SK-N-SH (cell line): ENCODE measurements around the gene SOX18. TPM values are rescaled to one million over a fixed set of nuclear protein-coding genes. Genes with fewer than 3 reads are reported as not detected.

Experiments used
- CTCF ChIA-PET: fragments of 300-600, 350-600 bp; formaldehyde crosslinking; extraction: SDS; loops from one replicate; lab custom pipeline; 2021; lab: Yijun Ruan, JAX
- POLR2A ChIA-PET: fragments of 350-600 bp; sonication (Branson Sonifier 250); formaldehyde crosslinking; extraction: SDS; loops from one replicate; lab custom pipeline; 2020; ENCODE audit warnings: antibody characterized with exemption, inconsistent platforms; lab: Yijun Ruan, JAX
- DNase-seq: peaks from one replicate; pipeline ENCODE4 v3.0.0; 2012
- H2AFZ ChIP-seq: fragments of 200-600 bp; sonication (generic); 2 replicates; pipeline ENCODE4 v1.8.1; 2016; ENCODE audit warnings: antibody characterized with exemption, mild to moderate bottlenecking, low read depth
- H3F3A ChIP-seq: fragments of 200-600 bp; sonication (generic); replicated peaks from 2 replicates; pipeline ENCODE3; 2016; ENCODE audit warnings: antibody characterized with exemption, mild to moderate bottlenecking; ENCODE audit not compliant: insufficient read depth
- H3K27ac ChIP-seq, 2 experiments: fragments of 200-500 bp in 1 of 2; fragments of 200-600 bp in 1 of 2; sonication (Bioruptor generic) in 1 of 2; sonication (generic), shearing (Covaris generic) in 1 of 2; 2 replicates each; pipeline versions ENCODE4 v1.5.1 to v1.6.1; 2014 to 2016; ENCODE audit warnings: low read depth in 2 of 2, inconsistent platforms in 1 of 2, low read length in 1 of 2, mild to moderate bottlenecking in 1 of 2, mixed read lengths in 1 of 2
- H3K27me3 ChIP-seq: fragments of 200-600 bp; sonication (generic), shearing (Covaris generic); 2 replicates; pipeline ENCODE4 v1.6.1; 2016; ENCODE audit warnings: mixed run types; ENCODE audit not compliant: insufficient read depth
- H3K36me3 ChIP-seq, 2 experiments: fragments of 200-500 bp in 1 of 2; fragments of 200-600 bp in 1 of 2; sonication (Bioruptor generic) in 1 of 2; sonication (generic) in 1 of 2; replicated peaks in 1 of 2; 2 replicates each; pipeline versions ENCODE3 to v1.5.1; 2014 to 2016; ENCODE audit warnings: low read length in 1 of 2, mild to moderate bottlenecking in 1 of 2; ENCODE audit not compliant: insufficient read depth in 2 of 2, control insufficient read depth in 1 of 2
- H3K4me1 ChIP-seq, 2 experiments: fragments of 200-500 bp in 1 of 2; fragments of 200-600 bp in 1 of 2; sonication (Bioruptor generic) in 1 of 2; sonication (generic), shearing (Covaris generic) in 1 of 2; 2 replicates each; pipeline versions ENCODE4 v1.5.1 to v1.6.1; 2014 to 2016; ENCODE audit warnings: low read depth in 1 of 2, low read length in 1 of 2, mixed run types in 1 of 2; ENCODE audit not compliant: insufficient read depth in 2 of 2, control insufficient read depth in 1 of 2
- H3K4me2 ChIP-seq: fragments of 200-600 bp; sonication (generic), shearing (Covaris generic); 2 replicates; pipeline ENCODE4 v1.6.1; 2017; ENCODE audit warnings: mixed run types
- H3K4me3 ChIP-seq, 2 experiments: fragments of 200-500 bp in 1 of 2; fragments of 200-600 bp in 1 of 2; sonication (Bioruptor generic) in 1 of 2; sonication (generic), shearing (Covaris generic) in 1 of 2; 2 replicates each; pipeline versions ENCODE4 v1.5.1 to v1.8.1; 2014 to 2016; ENCODE audit warnings: low read depth in 2 of 2, inconsistent platforms in 1 of 2, low read length in 1 of 2, mild to moderate bottlenecking in 1 of 2, mixed read lengths in 1 of 2, moderate library complexity in 1 of 2
- H3K79me2 ChIP-seq: fragments of 200-600 bp; sonication (generic); 2 replicates; pipeline ENCODE4 v1.8.1; 2017; ENCODE audit warnings: mild to moderate bottlenecking; ENCODE audit not compliant: insufficient read depth
- H3K9ac ChIP-seq: fragments of 200-600 bp; sonication (generic); 2 replicates; pipeline ENCODE4 v1.6.1; 2017; ENCODE audit warnings: mixed run types
- H3K9me2 ChIP-seq: fragments of 200-600 bp; sonication (generic); 2 replicates; pipeline ENCODE4 v1.6.1; 2017; ENCODE audit warnings: mixed run types
- H3K9me3 ChIP-seq: fragments of 200-600 bp; sonication (generic); 2 replicates; pipeline ENCODE4 v1.6.1; 2017; ENCODE audit warnings: mixed run types, mild to moderate bottlenecking, moderate library complexity
- H4K20me1 ChIP-seq: fragments of 200-600 bp; sonication (generic); 2 replicates; pipeline ENCODE4 v1.6.1; 2017; ENCODE audit warnings: mild to moderate bottlenecking, mixed run types; ENCODE audit not compliant: insufficient read depth
- CHD2 ChIP-seq: fragments of 150-350 bp; IDR thresholded peaks from 2 replicates; pipeline ENCODE4 v1.6.1; 2018; ENCODE audit warnings: low read length; ENCODE audit not compliant: partially characterized antibody
- ELF1 ChIP-seq: IDR thresholded peaks from 2 replicates; pipeline ENCODE4 v1.4.0; 2012
- FOXJ3 ChIP-seq: sonication (generic); formaldehyde crosslinking; IDR thresholded peaks from 2 replicates; pipeline ENCODE4 v1.5.1; 2020; ENCODE audit warnings: mild to moderate bottlenecking, missing genetic modification reagents
- GATA2 ChIP-seq: sonication (generic); formaldehyde crosslinking; IDR thresholded peaks from 2 replicates; pipeline ENCODE4 v1.5.0; 2020; ENCODE audit warnings: mild to moderate bottlenecking, missing genetic modification reagents
- MXI1 ChIP-seq: IDR thresholded peaks from 2 replicates; pipeline ENCODE4 v1.6.1; 2012; ENCODE audit warnings: mild to moderate bottlenecking, low read depth, low read length, improper control_type of control experiment
- NRF1 ChIP-seq: IDR thresholded peaks from 2 replicates; pipeline ENCODE4 v1.6.1; 2012; ENCODE audit warnings: low read depth, mild to moderate bottlenecking, low read length
- POLR2AphosphoS5 ChIP-seq: IDR thresholded peaks from 2 replicates; pipeline ENCODE4 v1.6.1; 2012; ENCODE audit warnings: low read depth, low read length
- RCOR1 ChIP-seq: fragments of 150-350 bp; IDR thresholded peaks from 2 replicates; pipeline ENCODE4 v1.6.1; 2017; ENCODE audit warnings: antibody characterized with exemption, low read length
- RFX5 ChIP-seq: IDR thresholded peaks from 2 replicates; pipeline ENCODE4 v1.6.1; 2012; ENCODE audit warnings: mild to moderate bottlenecking, improper control_type of control experiment, low read length
- SMC3 ChIP-seq: IDR thresholded peaks from 2 replicates; pipeline ENCODE4 v1.6.1; 2012; ENCODE audit warnings: low read depth, low read length, improper control_type of control experiment
- TEAD4 ChIP-seq: IDR thresholded peaks from 2 replicates; pipeline ENCODE4 v1.4.0; 2012; ENCODE audit warnings: mild to moderate bottlenecking, borderline replicate concordance; ENCODE audit not compliant: insufficient read depth
- whole genome bisulfite sequencing: methylation state at CpG from one replicate; pipeline ENCODE4 v1.1.6; 2017; ENCODE audit warnings: low lambda C conversion rate; 5-methylcytosine and 5-hydroxymethylcytosine counted together
- polyA plus RNA-seq, 3 experiments: library from polyadenylated mRNA; depleted of rRNA; stranded (reverse); fragments of >200 nt; gene quantifications; 2 replicates each; pipeline ENCODE4 v1.2.3, GENCODE V29; 2012
- TF ChIP-seq, protein P1 (sequence below): fragments of 200-600 bp; sonication (generic); IDR thresholded peaks from 2 replicates; pipeline ENCODE4 v1.6.1; 2017; ENCODE audit warnings: antibody characterized with exemption, mild to moderate bottlenecking, moderate library complexity

Gene SOX18
- polyA plus RNA-seq, 1 of the 3 experiments (the other 2 are of a cell fraction): not detected

DNA sequence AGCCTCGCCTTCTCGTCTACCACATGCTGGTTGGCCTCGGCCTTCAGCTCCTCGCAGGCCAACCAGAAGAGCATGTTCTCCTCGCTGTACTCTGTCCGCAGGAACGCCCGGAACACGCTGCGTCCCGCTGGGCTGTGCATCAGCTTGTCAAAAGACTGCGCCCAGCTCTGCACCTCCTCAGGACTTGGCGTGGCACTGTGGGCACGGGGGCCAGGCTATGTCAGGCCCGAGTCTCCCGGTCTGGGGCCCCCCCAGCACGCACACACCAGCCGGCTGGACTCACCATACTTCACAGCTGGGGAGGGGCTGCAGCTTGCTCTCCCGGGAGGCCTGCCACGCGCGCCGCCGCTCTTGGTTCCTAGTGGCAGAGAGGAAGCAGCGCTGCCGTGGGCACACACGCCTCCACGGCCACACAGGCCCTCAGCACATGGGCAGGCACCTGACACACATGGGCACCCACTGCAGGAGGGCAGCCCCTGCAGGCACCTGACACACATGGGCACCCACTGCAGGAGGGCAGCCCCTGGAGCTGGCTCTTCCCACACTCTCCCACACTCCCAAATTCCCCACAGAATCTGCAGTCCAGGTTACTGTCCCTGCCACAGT lies 24.8 kb upstream of the SOX18 start:
- no peak for DNase-seq
- WGBS: 99% methylated on average over 18 of the region's 28 CpGs
- Histone ChIP-seq H3K27ac (no peak overlapping the region), H3K4me2 (no peak overlapping the region), H2AFZ (no peak overlapping the region), H3K9me2 (no peaks in the 10 kb centered on the region), H3K27me3 (no peaks in the 10 kb centered on the region), H3K4me1 (peaks cover 12 to 13% of the 10 kb centered on the region in 2 experiments; a peak in 3 of 4 replicates), H4K20me1 (no peaks in the 10 kb centered on the region), H3K79me2 (no peaks in the 10 kb centered on the region), H3K36me3 (peaks cover 0 to 17% of the 10 kb centered on the region in 2 experiments), H3K9me3 (no peaks in the 10 kb centered on the region), H3K4me3 (no peak overlapping the region), H3K9ac (no peak overlapping the region), H3F3A (peaks cover 3% of the 10 kb centered on the region)
- no peak for TF ChIP-seq MXI1
- CTCF ChIA-PET: interaction anchor here (0.6 to 1.0 kb wide), 5 partner anchors 9 to 46 kb away, joined by 3 to 6 read pairs (median 3); no protein-coding TSS in a partner anchor
- POLR2A ChIA-PET: interaction anchor here (0.8 kb wide), 1 partner anchor 12 kb away, joined by 3 read pairs; the partner anchor contains the start of gene TCEA2

DNA sequence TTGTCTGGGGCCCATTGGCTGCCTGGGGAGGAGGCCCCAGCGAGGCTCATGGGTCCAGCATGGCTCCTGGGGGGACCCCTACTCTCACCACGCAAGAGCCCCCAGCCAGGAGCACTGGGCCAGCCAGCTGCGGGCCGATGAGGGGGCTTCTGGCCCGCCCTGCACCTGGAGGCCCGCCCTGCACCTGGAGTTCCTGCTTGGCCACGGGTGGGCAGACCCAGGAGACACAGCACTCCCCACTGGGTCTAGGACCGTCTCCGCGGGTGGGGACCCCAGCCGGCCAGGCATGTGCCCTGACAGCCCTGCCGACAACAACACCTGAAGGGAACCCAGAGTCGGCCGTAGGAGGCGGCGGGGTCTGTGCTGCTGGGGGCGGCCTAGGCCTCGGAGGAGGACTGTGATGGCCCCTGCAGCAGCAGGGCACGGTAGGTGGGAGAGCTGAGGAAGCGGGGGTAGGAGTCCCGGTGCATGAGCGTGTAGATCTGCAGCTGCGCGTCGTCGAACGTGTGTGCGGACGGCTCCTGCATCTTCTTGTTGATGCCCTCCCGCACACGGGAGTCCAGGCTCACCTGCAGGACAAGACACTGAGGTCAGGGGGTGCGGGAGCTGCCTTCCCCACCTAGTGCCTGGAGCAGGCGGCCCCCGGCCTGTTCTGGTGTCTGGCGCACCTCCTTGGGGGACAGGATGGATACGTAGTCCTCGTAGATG lies 24.2 kb upstream of the SOX18 start:
- H3K27ac ChIP-seq: no peak overlapping the region
- no peaks in the 10 kb centered on the region for H3F3A ChIP-seq
- no peak overlapping the region for H3K4me2 ChIP-seq
- H3K27me3 ChIP-seq: no peaks in the 10 kb centered on the region
- peaks cover 0 to 17% of the 10 kb centered on the region in 2 experiments for H3K36me3 ChIP-seq
- no peak for DNase-seq
- no peaks in the 10 kb centered on the region for H3K9me3 ChIP-seq
- no peak overlapping the region for H3K4me3 ChIP-seq
- TF ChIP-seq RFX5: no peak
- TF ChIP-seq CHD2: no peak
- no peak for TF ChIP-seq RCOR1
- TF ChIP-seq, protein P1, sequence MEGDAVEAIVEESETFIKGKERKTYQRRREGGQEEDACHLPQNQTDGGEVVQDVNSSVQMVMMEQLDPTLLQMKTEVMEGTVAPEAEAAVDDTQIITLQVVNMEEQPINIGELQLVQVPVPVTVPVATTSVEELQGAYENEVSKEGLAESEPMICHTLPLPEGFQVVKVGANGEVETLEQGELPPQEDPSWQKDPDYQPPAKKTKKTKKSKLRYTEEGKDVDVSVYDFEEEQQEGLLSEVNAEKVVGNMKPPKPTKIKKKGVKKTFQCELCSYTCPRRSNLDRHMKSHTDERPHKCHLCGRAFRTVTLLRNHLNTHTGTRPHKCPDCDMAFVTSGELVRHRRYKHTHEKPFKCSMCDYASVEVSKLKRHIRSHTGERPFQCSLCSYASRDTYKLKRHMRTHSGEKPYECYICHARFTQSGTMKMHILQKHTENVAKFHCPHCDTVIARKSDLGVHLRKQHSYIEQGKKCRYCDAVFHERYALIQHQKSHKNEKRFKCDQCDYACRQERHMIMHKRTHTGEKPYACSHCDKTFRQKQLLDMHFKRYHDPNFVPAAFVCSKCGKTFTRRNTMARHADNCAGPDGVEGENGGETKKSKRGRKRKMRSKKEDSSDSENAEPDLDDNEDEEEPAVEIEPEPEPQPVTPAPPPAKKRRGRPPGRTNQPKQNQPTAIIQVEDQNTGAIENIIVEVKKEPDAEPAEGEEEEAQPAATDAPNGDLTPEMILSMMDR: no peak
- TF ChIP-seq FOXJ3 (CRISPR knock-in tag): no peak
- TF ChIP-seq GATA2 (CRISPR knock-in tag): no peak
- TF ChIP-seq ELF1: no peak
- no peak for TF ChIP-seq TEAD4
- TF ChIP-seq SMC3: no peak
- TF ChIP-seq NRF1: no peak
- TF ChIP-seq POLR2AphosphoS5: no peak
- ChIA-PET CTCF (interaction anchor here (0.7 to 2.9 kb wide), 4 partner anchors 10 to 35 kb away, joined by 3 to 10 read pairs (median 4); no protein-coding TSS in a partner anchor), POLR2A (no interaction called here)
- no peaks in the 10 kb centered on the region for H3K79me2 ChIP-seq
- 88% methylated on average over 5 of the region's 37 CpGs for WGBS
- H2AFZ ChIP-seq: no peak overlapping the region
- no peaks in the 10 kb centered on the region for H4K20me1 ChIP-seq
- H3K9ac ChIP-seq: no peak overlapping the region
- H3K9me2 ChIP-seq: no peaks in the 10 kb centered on the region
- H3K4me1 ChIP-seq: peaks cover 6 to 7% of the 10 kb centered on the region in 2 experiments; a peak in 2 of 4 replicates
